Mucosa of rectum (tissue), 2 donors: ENCODE data around the gene P2RX4.
"Not testable (repeated sequence)": the region's sequence is repeated elsewhere in the genome, so short reads cannot be mapped to it uniquely, and the experiment has no call there.

ENCODE experiments used
- H3K27ac ChIP-seq, 2 donors: one replicate each; pipeline ENCODE4 v1.7.0; 2013; ENCODE audit warnings: inconsistent platforms in 2 of 2, low read depth in 2 of 2, low read length in 2 of 2
- H3K27me3 ChIP-seq, 2 donors: one replicate each; pipeline ENCODE4 v1.7.0; 2013; ENCODE audit warnings: low read length in 2 of 2; ENCODE audit not compliant: control insufficient read depth in 2 of 2, insufficient read depth in 2 of 2
- H3K36me3 ChIP-seq, 2 donors: one replicate each; pipeline ENCODE4 v1.7.0; 2013; ENCODE audit warnings: low read length in 2 of 2; ENCODE audit not compliant: control insufficient read depth in 2 of 2, insufficient read depth in 2 of 2
- H3K4me1 ChIP-seq, 2 donors: one replicate each; pipeline ENCODE4 v1.7.0; 2013; ENCODE audit warnings: low read length in 2 of 2, mild to moderate bottlenecking in 1 of 2; ENCODE audit not compliant: control insufficient read depth in 2 of 2, insufficient read depth in 2 of 2
- H3K4me3 ChIP-seq, 2 donors: one replicate each; pipeline ENCODE4 v1.7.0; 2013; ENCODE audit warnings: low read length in 2 of 2
- H3K9ac ChIP-seq, 2 donors: one replicate each; pipeline ENCODE4 v1.7.0; 2013; ENCODE audit warnings: low read length in 2 of 2, low read depth in 1 of 2, mild to moderate bottlenecking in 1 of 2
- H3K9me3 ChIP-seq, 2 donors: one replicate each; pipeline ENCODE4 v1.7.0; 2013; ENCODE audit warnings: low read length in 2 of 2; ENCODE audit not compliant: control insufficient read depth in 2 of 2
- donor health status: healthy.
- donor health status: Normal muscosa, but diverticular disease.

P2RX4 gene

GRCh38 chr12:121282072-121282742, 72.3 kb downstream of the P2RX4 start:
- Histone ChIP-seq H3K27ac (peak overlapping the region in 1 of 2 donors; percentile 13), H3K4me1 (peaks cover 0 to 2% of the 10 kb centered on the region in 2 donors)

GRCh38 chr12:121282910-121283309, 73.0 kb downstream of the P2RX4 start:
- H3K4me3 ChIP-seq, H3K36me3 ChIP-seq, H3K4me1 ChIP-seq, H3K9ac ChIP-seq, H3K9me3 ChIP-seq, H3K27me3 ChIP-seq, H3K27ac ChIP-seq: not testable (repeated sequence)

More at GRCh38 chr12:121282072-121282742, 72.3 kb downstream of the P2RX4 start:
- Histone ChIP-seq H3K9me3 (no peaks in the 10 kb centered on the region), H3K27me3 (no peaks in the 10 kb centered on the region), H3K36me3 (peaks cover 3 to 6% of the 10 kb centered on the region in 2 donors), H3K4me3 (no peak overlapping the region), H3K9ac (no peak overlapping the region)

GRCh38 chr12:121283388-121283787, 73.5 kb downstream of the P2RX4 start:
- no peak overlapping the region for H3K4me3 ChIP-seq
- no peaks in the 10 kb centered on the region for H3K27me3 ChIP-seq
- H3K9me3 ChIP-seq, result no peaks in the 10 kb centered on the region
- H3K27ac ChIP-seq, result no peak overlapping the region
- H3K36me3 ChIP-seq, result peaks cover 2 to 3% of the 10 kb centered on the region in 2 donors
- peaks cover 0 to 2% of the 10 kb centered on the region in 2 donors for H3K4me1 ChIP-seq
- no peak overlapping the region for H3K9ac ChIP-seq
